Mucosa of rectum (tissue), 2 donors: ENCODE results near the gene SLC35G6.

ENCODE experiments used
- H3K27ac ChIP-seq, 2 donors: one replicate each; pipeline ENCODE4 v1.7.0; 2013; ENCODE audit warnings: inconsistent platforms in 2 of 2, low read depth in 2 of 2, low read length in 2 of 2
- H3K27me3 ChIP-seq, 2 donors: one replicate each; pipeline ENCODE4 v1.7.0; 2013; ENCODE audit warnings: low read length in 2 of 2; ENCODE audit not compliant: control insufficient read depth in 2 of 2, insufficient read depth in 2 of 2
- H3K36me3 ChIP-seq, 2 donors: one replicate each; pipeline ENCODE4 v1.7.0; 2013; ENCODE audit warnings: low read length in 2 of 2; ENCODE audit not compliant: control insufficient read depth in 2 of 2, insufficient read depth in 2 of 2
- H3K4me1 ChIP-seq, 2 donors: one replicate each; pipeline ENCODE4 v1.7.0; 2013; ENCODE audit warnings: low read length in 2 of 2, mild to moderate bottlenecking in 1 of 2; ENCODE audit not compliant: control insufficient read depth in 2 of 2, insufficient read depth in 2 of 2
- H3K4me3 ChIP-seq, 2 donors: one replicate each; pipeline ENCODE4 v1.7.0; 2013; ENCODE audit warnings: low read length in 2 of 2
- H3K9ac ChIP-seq, 2 donors: one replicate each; pipeline ENCODE4 v1.7.0; 2013; ENCODE audit warnings: low read length in 2 of 2, low read depth in 1 of 2, mild to moderate bottlenecking in 1 of 2
- H3K9me3 ChIP-seq, 2 donors: one replicate each; pipeline ENCODE4 v1.7.0; 2013; ENCODE audit warnings: low read length in 2 of 2; ENCODE audit not compliant: control insufficient read depth in 2 of 2
- donor health status: healthy.
- donor health status: Normal muscosa, but diverticular disease.

SLC35G6 gene

DNA sequence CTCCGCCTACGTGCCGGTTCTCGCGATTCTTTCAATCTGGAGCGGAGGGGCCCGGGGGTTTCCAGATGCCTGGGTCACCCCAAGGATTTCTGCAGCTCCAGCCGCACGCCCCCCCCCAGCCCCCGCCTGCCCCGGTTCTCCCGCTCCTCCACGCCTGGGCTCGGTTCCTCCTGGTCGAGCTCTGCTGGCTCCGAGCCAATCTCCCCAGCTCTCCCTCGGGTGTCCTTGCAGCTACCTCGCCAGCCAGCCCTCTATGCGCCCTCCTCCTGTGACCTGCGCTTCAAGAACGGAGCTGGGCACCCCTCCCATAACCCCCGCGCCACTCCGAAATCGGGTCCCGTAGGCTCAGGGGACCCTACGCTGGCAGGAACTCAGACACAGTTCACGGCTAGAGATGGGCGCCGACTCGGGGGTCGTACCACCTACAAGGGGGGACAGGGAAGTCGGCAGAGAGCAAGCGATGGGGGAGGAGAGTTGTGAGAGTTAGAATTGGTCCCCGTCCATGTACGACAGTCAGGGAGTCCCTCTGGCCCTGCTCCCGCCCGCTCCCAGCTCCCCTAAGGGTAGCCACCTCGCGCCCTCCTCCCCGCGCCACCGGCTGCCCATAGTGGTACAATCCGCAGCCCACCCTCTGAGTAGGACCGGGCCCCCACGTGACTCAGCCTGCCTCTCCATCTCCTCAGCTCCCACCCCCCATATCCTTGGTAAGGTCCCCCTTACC lies 41.0 kb upstream of the SLC35G6 start:
- Histone ChIP-seq H3K27me3 (peaks cover 20% of the 10 kb centered on the region in 2 donors), H3K4me1 (peaks cover 26 to 47% of the 10 kb centered on the region in 2 donors), H3K36me3 (no peaks in the 10 kb centered on the region), H3K9ac (no peak overlapping the region), H3K27ac (no peak overlapping the region), H3K4me3 (peak overlapping the region; percentile 14 to 38), H3K9me3 (no peaks in the 10 kb centered on the region)

GRCh38 chr17:7440834-7441195 lies 40.4 kb upstream of the SLC35G6 start:
- Histone ChIP-seq H3K27ac (no peak overlapping the region), H3K36me3 (no peaks in the 10 kb centered on the region), H3K27me3 (peaks cover 20 to 23% of the 10 kb centered on the region in 2 donors), H3K9ac (no peak overlapping the region), H3K4me1 (peaks cover 27 to 47% of the 10 kb centered on the region in 2 donors), H3K9me3 (no peaks in the 10 kb centered on the region), H3K4me3 (no peak overlapping the region)

DNA sequence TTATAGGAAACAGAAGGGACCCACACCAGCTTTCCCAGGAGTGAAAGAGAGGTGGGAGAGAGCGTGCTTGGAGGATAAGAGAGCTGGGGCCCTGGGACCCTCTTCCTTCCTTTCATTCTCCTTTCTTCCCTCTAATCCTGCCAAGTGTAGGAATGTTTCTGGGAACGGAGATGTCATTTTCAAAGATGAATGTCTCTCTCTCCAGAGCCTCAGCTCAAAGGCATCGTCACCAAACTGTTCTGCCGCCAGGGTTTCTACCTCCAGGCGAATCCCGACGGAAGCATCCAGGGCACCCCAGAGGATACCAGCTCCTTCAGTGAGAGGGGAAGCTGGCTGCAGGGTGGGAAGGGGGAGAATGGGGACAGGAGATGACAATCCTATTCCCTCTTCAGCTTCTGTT lies 40.0 kb upstream of the SLC35G6 start:
- Histone ChIP-seq H3K27ac (no peak overlapping the region), H3K36me3 (no peaks in the 10 kb centered on the region), H3K27me3 (peaks cover 20 to 23% of the 10 kb centered on the region in 2 donors), H3K4me1 (peaks cover 28 to 43% of the 10 kb centered on the region in 2 donors), H3K4me3 (no peak overlapping the region), H3K9me3 (no peaks in the 10 kb centered on the region), H3K9ac (no peak overlapping the region)

GRCh38 chr17:7442142-7442541 lies 39.1 kb upstream of the SLC35G6 start:
- H3K9ac ChIP-seq: no peak overlapping the region
- peaks cover 25 to 29% of the 10 kb centered on the region in 2 donors for H3K27me3 ChIP-seq
- H3K9me3 ChIP-seq: no peaks in the 10 kb centered on the region
- no peaks in the 10 kb centered on the region for H3K36me3 ChIP-seq
- peaks cover 25 to 35% of the 10 kb centered on the region in 2 donors for H3K4me1 ChIP-seq
- no peak overlapping the region for H3K27ac ChIP-seq
- H3K4me3 ChIP-seq: no peak overlapping the region

DNA sequence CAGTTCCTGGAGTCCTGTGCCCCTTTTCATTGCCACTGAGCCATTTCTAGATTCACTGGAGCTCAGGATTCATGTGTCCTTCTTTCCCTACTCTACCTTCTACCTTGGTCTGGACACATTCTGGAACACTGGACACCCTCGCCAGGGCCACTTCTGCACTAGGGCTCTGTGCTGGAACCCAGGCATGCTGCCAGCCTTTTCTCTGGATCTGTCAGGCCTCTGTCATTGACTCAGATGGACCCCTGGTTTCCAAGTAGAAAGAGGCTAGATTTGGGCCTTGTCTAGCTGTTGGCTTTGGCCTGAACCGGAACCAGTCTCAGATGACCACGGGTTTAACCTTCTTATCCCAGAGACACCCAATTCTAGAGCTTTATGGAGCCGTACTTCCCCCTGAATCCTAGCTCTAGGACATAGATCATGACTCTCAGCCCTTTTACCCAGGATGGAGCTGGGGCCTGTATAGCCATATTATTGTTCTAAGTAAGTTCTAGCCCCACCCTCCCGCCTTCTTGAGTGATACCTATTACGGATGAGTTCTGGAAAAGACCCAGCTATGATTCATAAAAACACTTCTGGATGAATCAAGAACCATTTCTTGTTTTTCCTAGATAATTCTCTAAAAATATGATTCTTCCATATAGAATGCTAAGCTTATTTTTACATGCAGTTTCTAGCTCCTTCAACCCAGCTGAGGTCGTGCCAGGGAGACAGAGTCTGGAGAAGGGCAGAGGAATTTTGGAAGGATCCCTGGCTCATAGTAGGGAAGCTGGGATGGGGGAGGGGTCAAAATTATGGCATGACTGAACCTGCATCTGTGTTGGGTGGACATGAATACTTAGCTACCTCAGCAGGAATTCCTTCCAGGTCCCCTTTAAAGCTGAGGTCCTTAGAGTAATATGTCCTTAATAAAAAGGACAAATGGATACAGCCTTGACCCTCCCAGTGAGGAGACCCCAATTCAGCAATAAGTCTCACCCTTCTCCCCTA lies 37.5 kb upstream of the SLC35G6 start:
- Histone ChIP-seq H3K27me3 (peaks cover 25 to 33% of the 10 kb centered on the region in 2 donors), H3K4me1 (peaks cover 19 to 23% of the 10 kb centered on the region in 2 donors), H3K9ac (no peak overlapping the region), H3K27ac (no peak overlapping the region), H3K36me3 (no peaks in the 10 kb centered on the region), H3K9me3 (no peaks in the 10 kb centered on the region), H3K4me3 (no peak overlapping the region)

DNA sequence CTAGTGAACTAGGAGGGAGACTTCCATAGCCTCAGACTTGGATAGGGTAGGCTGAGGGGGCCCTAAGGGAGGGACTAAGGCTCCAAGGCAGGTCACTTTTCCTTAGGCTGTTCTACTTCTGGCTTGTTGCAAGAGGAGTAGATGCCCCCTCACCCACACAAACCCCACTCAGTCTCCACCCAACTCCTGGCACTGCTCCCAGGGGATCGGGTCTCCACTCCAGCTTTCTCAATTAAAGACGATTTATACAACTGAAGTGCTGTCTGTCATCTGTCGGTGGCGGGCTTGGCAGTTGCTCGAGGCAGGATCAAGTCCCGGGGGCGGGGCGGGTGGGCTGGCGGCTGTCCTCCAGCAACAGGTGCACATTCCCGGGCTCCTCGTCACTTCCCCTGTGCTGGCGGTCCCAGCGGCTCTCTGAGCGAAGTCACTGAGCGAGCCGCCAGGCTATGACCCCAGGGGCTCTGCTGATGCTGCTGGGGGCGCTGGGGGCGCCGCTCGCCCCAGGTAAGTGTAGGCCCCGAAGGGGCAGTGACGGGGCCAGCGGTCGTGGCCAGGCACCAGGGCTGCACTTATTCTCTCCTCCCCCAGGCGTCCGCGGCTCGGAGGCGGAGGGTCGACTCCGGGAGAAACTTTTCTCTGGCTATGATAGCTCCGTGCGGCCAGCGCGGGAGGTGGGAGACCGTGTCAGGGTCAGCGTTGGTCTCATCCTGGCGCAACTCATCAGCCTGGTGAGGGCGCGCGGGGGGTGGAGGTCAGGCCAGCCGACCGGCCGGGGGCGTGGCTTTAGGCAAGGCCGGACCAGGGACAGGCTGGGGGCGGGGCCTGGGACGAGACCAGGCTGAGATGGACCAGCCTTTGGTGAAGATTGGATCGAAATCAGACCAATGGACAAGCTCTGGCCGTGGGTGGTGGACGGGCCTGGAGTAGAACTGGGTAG lies 36.3 kb upstream of the SLC35G6 start, which contains the start of gene CHRNB1:
Gene CHRNB1 (plus strand): TSS at position 380 of the 937 bp plus-strand sequence. CDS start 67 bp downstream, at position 447.
- H3K9ac ChIP-seq: peak within 1 kb of the TSS; percentile 6 to 41
- H3K27ac ChIP-seq: peak within 1 kb of the TSS; percentile 45 to 67
- H3K4me3 ChIP-seq: peak within 1 kb of the TSS; percentile 53 to 64
- no peaks in the 10 kb centered on the region for H3K36me3 ChIP-seq
- peaks cover 23 to 24% of the 10 kb centered on the region in 2 donors for H3K27me3 ChIP-seq
- H3K9me3 ChIP-seq: no peaks in the 10 kb centered on the region
- peaks cover 14 to 15% of the 10 kb centered on the region in 2 donors for H3K4me1 ChIP-seq

- Histone ChIP-seq H3K4me3 (peak overlapping the region; percentile 53 to 64), H3K9me3 (no peaks in the 10 kb centered on the region), H3K27me3 (peaks cover 17 to 18% of the 10 kb centered on the region in 2 donors), H3K27ac (peak overlapping the region; percentile 45 to 67), H3K4me1 (peaks cover 9 to 14% of the 10 kb centered on the region in 2 donors), H3K9ac (peak overlapping the region; percentile 6 to 41), H3K36me3 (no peaks in the 10 kb centered on the region)
Observed at GRCh38 chr17:7445619-7445968, 35.7 kb upstream of the SLC35G6 start.

GRCh38 chr17:7448461-7448860 lies 32.8 kb upstream of the SLC35G6 start:
- Histone ChIP-seq H3K4me3 (no peak overlapping the region), H3K27me3 (peaks cover 5 to 14% of the 10 kb centered on the region in 2 donors), H3K27ac (no peak overlapping the region), H3K4me1 (peaks cover 5 to 13% of the 10 kb centered on the region in 2 donors), H3K9ac (no peak overlapping the region), H3K36me3 (no peaks in the 10 kb centered on the region), H3K9me3 (no peaks in the 10 kb centered on the region)

DNA sequence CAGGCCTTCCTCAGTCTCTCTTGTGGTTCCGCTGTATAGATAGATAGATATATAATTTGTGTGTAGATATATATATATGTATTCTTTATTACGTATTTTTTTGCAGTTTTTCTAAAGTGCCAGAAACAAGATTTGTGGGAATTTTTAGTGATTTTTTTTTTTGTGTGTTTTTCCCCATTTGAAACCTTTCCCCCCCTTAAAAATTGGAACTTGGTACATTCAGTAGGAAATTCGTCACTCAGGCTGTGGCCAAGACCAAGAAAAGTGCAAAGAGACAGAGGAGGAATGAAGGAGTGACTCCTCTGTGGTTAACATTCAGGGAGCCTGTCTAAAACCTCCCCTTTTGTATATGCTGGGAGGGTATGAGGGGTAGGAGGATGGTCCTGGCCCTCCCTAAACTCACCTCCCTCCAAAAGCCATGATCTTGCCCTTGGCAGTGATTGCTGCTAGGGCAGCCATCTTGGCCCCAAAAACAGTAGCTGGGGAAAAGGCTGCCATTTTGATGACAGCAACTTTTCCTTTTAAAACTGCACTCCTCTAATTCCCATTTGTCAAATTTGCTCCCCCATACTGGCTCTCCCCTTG lies 21.2 kb upstream of the SLC35G6 start:
- peaks cover 10 to 11% of the 10 kb centered on the region in 2 donors for H3K36me3 ChIP-seq
- no peak overlapping the region for H3K4me3 ChIP-seq
- H3K27ac ChIP-seq: no peak overlapping the region
- H3K27me3 ChIP-seq: no peaks in the 10 kb centered on the region
- H3K4me1 ChIP-seq: peaks cover 3 to 5% of the 10 kb centered on the region in 2 donors
- H3K9ac ChIP-seq: no peak overlapping the region
- no peaks in the 10 kb centered on the region for H3K9me3 ChIP-seq
